HG02623 (cell line): ENCODE results near the gene ZFTA.
"Not testable (repeated sequence)": the region's sequence is repeated elsewhere in the genome, so short reads cannot be mapped to it uniquely, and the experiment has no call there.

Experiments
- ATAC-seq: cut with Tn5 transposase; IDR thresholded peaks from one replicate; pipeline ENCODE4 v1.9.1; 2021; ENCODE audit warnings: moderate library complexity; ENCODE audit not compliant: unreplicated experiment

The ZFTA gene

GRCh38 chr11:63768237-63769041, at the start of gene ZFTA:
Gene ZFTA (minus strand): TSS chr11:63768775. CDS start chr11:63768622, 153 bp downstream.
- ATAC-seq: peak; percentile 54

GRCh38 chr11:63817758-63818498, 49.4 kb upstream of the ZFTA start:
- ATAC-seq: no peak

GRCh38 chr11:63816732-63817131, 48.2 kb upstream of the ZFTA start:
- ATAC-seq: no peak

GRCh38 chr11:63816166-63816565, 47.6 kb upstream of the ZFTA start:
- ATAC-seq: no peak

GRCh38 chr11:63814383-63814736, 45.8 kb upstream of the ZFTA start:
- ATAC-seq: no peak

- peak; percentile 22 for ATAC-seq
Measured at GRCh38 chr11:63813563-63814382, 45.2 kb upstream of the ZFTA start.

- ATAC-seq: peak; percentile 80
Measured at GRCh38 chr11:63813035-63813562, 44.5 kb upstream of the ZFTA start, which contains the start of gene SPINDOC. Gene SPINDOC (plus strand): TSS chr11:63813456. CDS start chr11:63813687, 231 bp downstream.

- ATAC-seq: no peak
Measured at GRCh38 chr11:63811522-63811921, 42.9 kb upstream of the ZFTA start.

GRCh38 chr11:63810383-63810782, 41.8 kb upstream of the ZFTA start:
- not testable (repeated sequence) for ATAC-seq

GRCh38 chr11:63805844-63806415, 37.4 kb upstream of the ZFTA start:
- no peak for ATAC-seq

- ATAC-seq: no peak
Measured at GRCh38 chr11:63804259-63804658, 35.7 kb upstream of the ZFTA start.

GRCh38 chr11:63802637-63803414, 34.3 kb upstream of the ZFTA start:
- ATAC-seq: no peak

- ATAC-seq: no peak
Measured at GRCh38 chr11:63800921-63801320, 32.3 kb upstream of the ZFTA start.

GRCh38 chr11:63795066-63795465, 26.5 kb upstream of the ZFTA start:
- no peak for ATAC-seq

- ATAC-seq: no peak
Measured at GRCh38 chr11:63793161-63793560, 24.6 kb upstream of the ZFTA start.

GRCh38 chr11:63791495-63792167, 23.1 kb upstream of the ZFTA start:
- ATAC-seq: no peak

GRCh38 chr11:63785823-63786222, 17.2 kb upstream of the ZFTA start:
- no peak for ATAC-seq

- no peak for ATAC-seq
Measured at GRCh38 chr11:63783925-63784592, 15.5 kb upstream of the ZFTA start.

- ATAC-seq: no peak
Measured at GRCh38 chr11:63782749-63783148, 14.2 kb upstream of the ZFTA start.
